Measurements from ENCODE around the gene EML2. TPM values are rescaled to one million over a fixed set of nuclear protein-coding genes. Genes with fewer than 3 reads are reported as not detected.
"Not testable (repeated sequence)": the region's sequence is repeated elsewhere in the genome, so short reads cannot be mapped to it uniquely, and the experiment has no call there.

Gene EML2, protein sequence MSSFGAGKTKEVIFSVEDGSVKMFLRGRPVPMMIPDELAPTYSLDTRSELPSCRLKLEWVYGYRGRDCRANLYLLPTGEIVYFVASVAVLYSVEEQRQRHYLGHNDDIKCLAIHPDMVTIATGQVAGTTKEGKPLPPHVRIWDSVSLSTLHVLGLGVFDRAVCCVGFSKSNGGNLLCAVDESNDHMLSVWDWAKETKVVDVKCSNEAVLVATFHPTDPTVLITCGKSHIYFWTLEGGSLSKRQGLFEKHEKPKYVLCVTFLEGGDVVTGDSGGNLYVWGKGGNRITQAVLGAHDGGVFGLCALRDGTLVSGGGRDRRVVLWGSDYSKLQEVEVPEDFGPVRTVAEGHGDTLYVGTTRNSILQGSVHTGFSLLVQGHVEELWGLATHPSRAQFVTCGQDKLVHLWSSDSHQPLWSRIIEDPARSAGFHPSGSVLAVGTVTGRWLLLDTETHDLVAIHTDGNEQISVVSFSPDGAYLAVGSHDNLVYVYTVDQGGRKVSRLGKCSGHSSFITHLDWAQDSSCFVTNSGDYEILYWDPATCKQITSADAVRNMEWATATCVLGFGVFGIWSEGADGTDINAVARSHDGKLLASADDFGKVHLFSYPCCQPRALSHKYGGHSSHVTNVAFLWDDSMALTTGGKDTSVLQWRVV
- total RNA-seq = 100 to 1,000 TPM; 149 to 190 TPM

DNA sequence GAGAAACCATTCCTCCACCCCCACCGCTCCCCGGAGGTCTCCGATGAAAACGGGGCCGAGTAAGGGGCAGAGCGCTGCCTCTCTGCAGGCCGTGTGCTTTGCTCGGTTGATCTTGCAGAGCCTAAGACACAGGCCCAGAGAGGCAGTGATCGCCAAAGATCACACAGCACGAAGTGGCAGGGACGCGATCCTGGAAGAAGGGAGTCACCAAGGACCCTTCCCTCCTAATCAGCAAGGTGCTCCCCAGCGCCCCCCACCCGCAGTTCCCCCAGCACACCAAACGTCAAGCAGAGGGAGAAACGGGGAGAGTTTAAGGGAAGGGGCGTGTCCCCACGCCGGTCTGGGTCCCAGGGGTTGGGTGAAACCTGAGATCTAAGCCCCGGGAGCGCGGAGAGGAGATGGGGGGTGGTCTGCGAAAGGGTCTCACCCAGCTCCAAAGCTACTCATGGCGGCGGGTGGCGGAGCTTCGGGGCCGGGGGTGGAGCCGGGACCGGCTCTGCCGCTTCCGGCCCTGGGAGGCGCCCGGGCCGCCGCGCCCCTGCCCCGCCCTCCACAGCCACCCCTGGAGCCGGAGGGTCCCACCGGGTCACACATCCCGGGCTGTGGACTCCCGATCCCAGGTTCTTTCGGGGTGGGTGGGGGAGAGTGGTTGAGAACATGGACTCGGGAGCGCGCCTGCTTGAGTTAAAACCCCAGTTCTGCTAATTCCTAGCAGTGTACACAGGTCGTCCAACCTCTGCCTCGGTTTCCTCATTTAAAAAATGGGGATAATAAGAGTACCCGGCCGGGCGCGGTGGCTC, at the start of gene EML2:
Gene EML2, minus strand, starts transcription at position 468 of the 800 bp plus-strand sequence. Its CDS starts 21 bp downstream, at position 447.
- Mint-ChIP-seq H3K4me1 (ENCODE audit: low read depth) (peaks cover 48% of the 10 kb centered on the region), H3K27me3 (ENCODE audit: low read depth) (no peaks in the 10 kb centered on the region), H3K27ac (peak within 1 kb of the TSS; percentile 70), H3K9me3 (peaks cover 0 to 3% of the 10 kb centered on the region in 2 donors), H3K4me3 (peak within 1 kb of the TSS; percentile 84 to 89), H3K36me3 (ENCODE audit: insufficient read depth in 2 of 2) (peaks cover 13 to 21% of the 10 kb centered on the region in 2 donors)
- no peak for ATAC-seq (replicated peaks in 1 of 2)
- DNase-seq = peak; percentile 71

DNA sequence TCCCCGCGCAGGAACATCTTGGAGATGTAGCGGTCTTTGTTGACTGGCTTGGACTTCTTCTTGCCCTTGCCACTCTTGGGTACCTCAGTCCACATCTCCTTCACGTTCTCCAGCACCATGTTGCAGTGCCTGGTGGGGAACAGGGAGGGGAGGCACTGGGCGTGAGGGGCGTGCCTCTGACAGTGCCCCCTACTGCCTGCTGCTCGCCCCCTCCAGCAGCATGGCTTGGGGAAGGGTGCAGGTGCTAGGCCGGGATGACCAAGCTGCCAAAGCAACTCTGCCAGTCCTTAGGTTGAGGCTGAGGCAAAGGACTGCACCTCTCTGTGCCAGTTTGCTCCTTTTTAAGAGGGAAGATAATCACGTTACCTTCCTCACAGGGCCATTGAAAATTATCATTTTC, 48.4 kb upstream of the EML2 start:
- Mint-ChIP-seq H3K4me3 (no peak overlapping the region), H3K27ac (no peak overlapping the region), H3K9me3 (no peaks in the 10 kb centered on the region), H3K27me3 (ENCODE audit: low read depth) (no peaks in the 10 kb centered on the region), H3K4me1 (ENCODE audit: low read depth) (peaks cover 30% of the 10 kb centered on the region), H3K36me3 (ENCODE audit: insufficient read depth in 2 of 2) (peaks cover 7 to 22% of the 10 kb centered on the region in 2 donors)
- no peak for DNase-seq
- no peak for ATAC-seq (replicated peaks in 1 of 2)

DNA sequence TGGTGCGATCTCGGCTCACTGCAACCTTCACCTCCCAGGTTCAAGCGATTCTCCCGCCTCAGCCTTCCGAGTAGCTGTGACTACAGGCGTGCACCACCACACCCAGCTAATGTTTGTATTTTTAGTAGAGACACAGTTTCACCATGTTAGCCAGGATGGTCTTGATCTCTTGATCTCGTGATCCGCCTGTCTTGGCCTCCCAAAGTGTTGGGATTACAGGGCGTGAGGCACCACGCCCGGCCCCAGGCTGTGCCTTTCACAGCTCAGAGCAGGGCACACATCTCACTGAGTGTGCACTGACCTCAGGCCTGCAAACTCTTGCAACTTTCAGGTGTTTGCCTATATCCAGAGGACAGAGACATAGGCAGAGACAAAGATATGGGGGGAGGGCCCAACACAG, 45.8 kb upstream of the EML2 start:
- DNase-seq; H3K27ac Mint-ChIP-seq; H3K9me3 Mint-ChIP-seq; H3K4me3 Mint-ChIP-seq; H3K27me3 Mint-ChIP-seq (ENCODE audit: low read depth); ATAC-seq (replicated peaks in 1 of 2): not testable (repeated sequence)
- Mint-ChIP-seq H3K4me1 (ENCODE audit: low read depth) (peaks cover 19% of the 10 kb centered on the region), H3K36me3 (ENCODE audit: insufficient read depth in 2 of 2) (peaks cover 5 to 18% of the 10 kb centered on the region in 2 donors)

DNA sequence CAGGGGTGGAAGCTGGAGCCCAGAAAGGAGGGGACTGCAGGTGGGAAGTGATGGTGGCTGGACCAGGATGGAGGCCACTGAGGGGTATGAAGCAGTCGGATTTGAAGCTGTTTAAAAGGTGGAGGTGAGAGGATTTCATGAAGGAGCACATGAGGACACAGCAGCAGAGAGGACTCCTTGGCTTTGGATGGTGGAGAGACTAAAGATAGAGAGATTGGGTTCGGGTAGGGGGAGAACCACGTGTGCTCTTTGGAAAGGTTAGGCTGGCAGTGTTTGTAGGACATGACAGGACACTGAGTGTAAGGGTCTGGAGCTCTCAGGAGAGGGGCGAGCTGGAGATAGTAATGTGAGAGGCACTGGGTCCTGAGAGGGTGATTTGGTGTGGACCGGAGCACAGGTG, 43.7 kb upstream of the EML2 start:
- no peaks in the 10 kb centered on the region for H3K9me3 Mint-ChIP-seq
- no peaks in the 10 kb centered on the region for H3K27me3 Mint-ChIP-seq (ENCODE audit: low read depth)
- peaks cover 8% of the 10 kb centered on the region for H3K4me1 Mint-ChIP-seq (ENCODE audit: low read depth)
- DNase-seq (no peak), ATAC-seq (replicated peaks in 1 of 2) (no peak)
- no peak overlapping the region for H3K4me3 Mint-ChIP-seq
- peaks cover 3 to 13% of the 10 kb centered on the region in 2 donors for H3K36me3 Mint-ChIP-seq (ENCODE audit: insufficient read depth in 2 of 2)
- H3K27ac Mint-ChIP-seq = no peak overlapping the region

DNA sequence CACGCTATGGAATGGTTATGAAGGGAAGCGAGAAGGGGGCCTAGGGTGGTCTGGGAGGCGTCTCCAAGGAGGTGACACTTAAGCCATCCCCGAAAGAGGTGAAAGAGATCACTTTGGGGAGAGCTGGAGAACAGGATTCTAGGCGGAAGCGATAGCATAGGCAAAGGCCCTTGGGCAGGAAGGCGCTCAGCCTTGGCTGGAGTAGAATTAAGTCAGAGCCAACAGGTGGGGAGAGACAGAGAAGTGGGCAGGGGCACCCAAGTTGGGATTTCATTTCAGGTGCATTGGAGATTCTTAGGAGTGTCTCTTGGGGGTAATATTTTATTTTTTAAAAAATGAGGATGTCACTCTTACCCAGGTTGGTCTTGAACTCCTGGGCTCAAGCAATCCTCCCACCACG, 42.9 kb upstream of the EML2 start:
- no peak for ATAC-seq (replicated peaks in 1 of 2)
- H3K4me1 Mint-ChIP-seq (ENCODE audit: low read depth) = peaks cover 16% of the 10 kb centered on the region
- DNase-seq = no peak
- peak overlapping the region; percentile 31 for H3K27ac Mint-ChIP-seq
- peaks cover 1 to 10% of the 10 kb centered on the region in 2 donors for H3K36me3 Mint-ChIP-seq (ENCODE audit: insufficient read depth in 2 of 2)
- peak overlapping the region; percentile 7 to 79 for H3K4me3 Mint-ChIP-seq
- H3K9me3 Mint-ChIP-seq = no peaks in the 10 kb centered on the region
- H3K27me3 Mint-ChIP-seq (ENCODE audit: low read depth) = no peaks in the 10 kb centered on the region

DNA sequence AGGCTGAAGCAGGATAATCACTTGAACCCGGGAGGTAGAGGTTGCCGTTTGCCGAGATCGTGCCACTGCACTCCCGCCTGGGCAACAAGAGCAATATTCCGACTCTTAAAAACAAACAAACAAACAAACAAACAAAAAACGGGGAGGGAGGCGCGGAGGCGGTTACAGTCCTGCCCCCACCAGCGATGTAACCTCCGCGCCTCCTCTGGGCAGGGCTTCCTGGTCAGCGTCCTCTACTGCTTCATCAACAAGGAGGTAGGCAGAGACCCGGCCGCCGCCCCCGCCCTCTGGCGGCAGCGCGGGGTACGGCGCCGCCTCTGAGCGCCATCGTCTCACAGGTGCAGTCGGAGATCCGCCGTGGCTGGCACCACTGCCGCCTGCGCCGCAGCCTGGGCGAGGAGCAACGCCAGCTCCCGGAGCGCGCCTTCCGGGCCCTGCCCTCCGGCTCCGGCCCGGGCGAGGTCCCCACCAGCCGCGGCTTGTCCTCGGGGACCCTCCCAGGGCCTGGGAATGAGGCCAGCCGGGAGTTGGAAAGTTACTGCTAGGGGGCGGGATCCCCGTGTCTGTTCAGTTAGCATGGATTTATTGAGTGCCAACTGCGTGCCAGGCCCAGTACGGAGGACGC, 42.3 kb upstream of the EML2 start:
- H3K4me3 Mint-ChIP-seq = peak overlapping the region; percentile 79 to 89
- no peaks in the 10 kb centered on the region for H3K27me3 Mint-ChIP-seq (ENCODE audit: low read depth)
- H3K4me1 Mint-ChIP-seq (ENCODE audit: low read depth) = peaks cover 16% of the 10 kb centered on the region
- H3K36me3 Mint-ChIP-seq (ENCODE audit: insufficient read depth in 2 of 2) = peaks cover 0 to 7% of the 10 kb centered on the region in 2 donors
- DNase-seq (peak; percentile 87 to 95), ATAC-seq (replicated peaks in 1 of 2) (peak; percentile 88 to 92)
- no peak overlapping the region for H3K27ac Mint-ChIP-seq
- no peaks in the 10 kb centered on the region for H3K9me3 Mint-ChIP-seq

DNA sequence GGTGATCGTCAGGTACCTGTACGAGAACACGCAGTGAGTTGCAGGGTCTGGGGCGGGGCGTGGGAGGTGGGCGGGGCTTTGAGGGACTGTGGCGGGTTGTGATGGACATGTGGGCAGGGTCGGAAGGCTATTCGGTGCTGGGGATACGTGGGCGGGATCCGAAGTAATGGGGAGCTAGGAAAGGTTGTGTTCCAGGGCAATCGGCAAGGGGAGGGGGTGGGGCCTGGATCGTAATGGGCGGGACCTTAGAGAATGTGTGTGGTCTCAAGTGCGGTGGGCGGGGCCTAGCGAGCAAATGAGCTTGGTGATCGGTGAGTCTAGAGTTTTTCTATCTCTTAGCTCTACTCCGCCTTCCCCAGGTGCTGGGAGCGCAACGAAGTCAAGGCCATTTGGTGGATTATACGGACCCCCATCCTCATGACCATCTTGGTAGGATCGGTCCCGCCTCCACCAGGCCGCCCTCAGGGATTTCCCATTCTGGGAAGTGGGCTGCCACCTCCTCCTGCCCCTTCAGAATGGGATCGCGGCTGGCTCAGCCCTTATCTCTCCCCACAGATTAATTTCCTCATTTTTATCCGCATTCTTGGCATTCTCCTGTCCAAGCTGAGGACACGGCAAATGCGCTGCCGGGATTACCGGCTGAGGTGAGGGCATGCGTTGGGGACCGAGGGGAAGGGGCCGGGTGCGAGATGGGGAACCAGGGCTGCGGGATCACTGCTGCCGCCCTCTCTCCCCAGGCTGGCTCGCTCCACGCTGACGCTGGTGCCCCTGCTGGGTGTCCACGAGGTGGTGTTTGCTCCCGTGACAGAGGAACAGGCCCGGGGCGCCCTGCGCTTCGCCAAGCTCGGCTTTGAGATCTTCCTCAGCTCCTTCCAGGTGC, 38.4 kb upstream of the EML2 start:
- Mint-ChIP-seq H3K4me1 (ENCODE audit: low read depth) (peaks cover 16% of the 10 kb centered on the region), H3K4me3 (peak overlapping the region; percentile 86 to 89), H3K9me3 (no peaks in the 10 kb centered on the region), H3K27me3 (ENCODE audit: low read depth) (no peaks in the 10 kb centered on the region), H3K36me3 (ENCODE audit: insufficient read depth in 2 of 2) (no peaks in the 10 kb centered on the region), H3K27ac (peak overlapping the region; percentile 29)
- peak; percentile 58 to 60 for ATAC-seq (replicated peaks in 1 of 2)
- DNase-seq = peak; percentile 85 to 86

DNA sequence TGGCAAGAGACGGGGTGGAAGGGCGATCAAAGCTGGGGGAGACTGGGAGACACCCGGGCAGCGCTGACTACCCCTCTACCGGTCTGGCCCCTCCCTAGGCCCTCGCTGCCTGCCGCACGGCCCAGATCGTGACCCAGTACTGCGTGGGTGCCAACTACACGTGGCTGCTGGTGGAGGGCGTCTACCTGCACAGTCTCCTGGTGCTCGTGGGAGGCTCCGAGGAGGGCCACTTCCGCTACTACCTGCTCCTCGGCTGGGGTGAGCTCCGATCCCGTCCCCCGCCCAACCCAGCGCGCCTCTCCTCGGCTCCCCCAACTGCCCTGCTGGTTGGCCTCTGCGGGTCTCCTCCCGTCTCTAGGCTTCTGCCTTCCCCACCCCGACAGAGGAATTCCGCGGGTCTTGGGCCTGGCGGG, 37.7 kb upstream of the EML2 start:
- peaks cover 12% of the 10 kb centered on the region for H3K4me1 Mint-ChIP-seq (ENCODE audit: low read depth)
- ATAC-seq (replicated peaks in 1 of 2) (peak; percentile 48 to 51), DNase-seq (peak; percentile 48 to 57)
- H3K27me3 Mint-ChIP-seq (ENCODE audit: low read depth) = no peaks in the 10 kb centered on the region
- no peak overlapping the region for H3K27ac Mint-ChIP-seq
- peak overlapping the region; percentile 67 to 89 for H3K4me3 Mint-ChIP-seq
- no peaks in the 10 kb centered on the region for H3K36me3 Mint-ChIP-seq (ENCODE audit: insufficient read depth in 2 of 2)
- H3K9me3 Mint-ChIP-seq = no peaks in the 10 kb centered on the region

DNA sequence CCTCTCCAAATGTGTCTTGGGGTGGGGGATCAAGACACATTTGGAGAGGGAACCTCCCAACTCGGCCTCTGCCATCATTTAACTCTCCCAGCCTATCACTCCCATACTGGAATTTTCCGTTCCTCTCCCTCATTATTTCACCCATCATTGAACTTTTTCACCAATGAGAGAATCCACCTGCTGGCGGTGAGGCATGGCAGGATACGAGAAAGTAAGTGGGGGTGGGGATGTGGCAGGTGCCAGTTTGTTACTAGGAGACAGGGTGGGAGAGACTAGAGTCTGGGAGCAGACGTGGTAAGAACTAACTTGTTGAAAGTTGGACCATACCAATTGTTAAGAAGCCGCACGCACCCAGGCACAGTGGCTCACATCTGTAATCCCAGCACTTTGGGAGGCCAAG, 35.7 kb upstream of the EML2 start:
- Mint-ChIP-seq H3K9me3 (no peaks in the 10 kb centered on the region), H3K4me3 (no peak overlapping the region), H3K27ac (no peak overlapping the region), H3K4me1 (ENCODE audit: low read depth) (peaks cover 26% of the 10 kb centered on the region), H3K27me3 (ENCODE audit: low read depth) (peaks cover 16% of the 10 kb centered on the region), H3K36me3 (ENCODE audit: insufficient read depth in 2 of 2) (peaks cover 0 to 4% of the 10 kb centered on the region in 2 donors)
- DNase-seq (no peak), ATAC-seq (replicated peaks in 1 of 2) (no peak)

DNA sequence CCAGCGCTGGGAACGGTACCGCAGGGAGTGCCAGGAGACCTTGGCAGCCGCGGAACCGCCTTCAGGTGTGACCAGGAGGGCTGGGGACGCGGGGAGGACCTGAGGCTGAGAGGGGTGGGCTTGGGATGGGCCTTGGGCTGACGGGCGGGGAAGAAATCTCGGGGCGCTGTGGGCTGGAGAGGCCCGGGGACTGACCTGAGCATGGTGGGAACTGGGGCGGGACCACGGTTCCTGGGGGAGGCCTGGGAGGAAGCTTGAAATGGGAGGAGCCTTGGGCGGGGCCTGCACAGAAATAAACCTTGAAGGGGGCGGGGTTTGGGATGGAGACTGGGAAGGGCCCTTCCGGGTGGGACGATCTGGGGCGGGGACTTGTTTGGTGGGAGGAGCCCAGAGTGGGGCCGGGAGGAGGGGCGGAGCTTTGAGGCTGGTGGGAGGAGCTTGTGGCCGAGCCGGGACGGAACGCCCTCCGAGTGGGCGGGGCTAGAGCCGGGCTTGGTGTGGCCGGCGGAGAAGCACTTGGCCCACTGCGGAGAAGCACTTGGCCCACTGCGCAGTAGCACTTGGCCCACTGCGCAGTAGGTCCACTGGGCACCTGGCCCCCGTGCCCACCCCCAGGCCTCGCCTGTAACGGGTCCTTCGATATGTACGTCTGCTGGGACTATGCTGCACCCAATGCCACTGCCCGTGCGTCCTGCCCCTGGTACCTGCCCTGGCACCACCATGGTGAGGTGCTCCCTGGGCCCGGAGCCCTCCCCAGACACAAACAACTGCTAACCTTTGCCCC, 31.7 kb upstream of the EML2 start:
- Mint-ChIP-seq H3K9me3 (no peaks in the 10 kb centered on the region), H3K4me1 (ENCODE audit: low read depth) (peaks cover 36% of the 10 kb centered on the region), H3K27me3 (ENCODE audit: low read depth) (peaks cover 22% of the 10 kb centered on the region), H3K4me3 (peak overlapping the region; percentile 69 to 91), H3K27ac (no peak overlapping the region), H3K36me3 (ENCODE audit: insufficient read depth in 2 of 2) (peaks cover 3 to 4% of the 10 kb centered on the region in 2 donors)
- DNase-seq (peak; percentile 80 to 87), ATAC-seq (replicated peaks in 1 of 2) (peak; percentile 16 to 18)

DNA sequence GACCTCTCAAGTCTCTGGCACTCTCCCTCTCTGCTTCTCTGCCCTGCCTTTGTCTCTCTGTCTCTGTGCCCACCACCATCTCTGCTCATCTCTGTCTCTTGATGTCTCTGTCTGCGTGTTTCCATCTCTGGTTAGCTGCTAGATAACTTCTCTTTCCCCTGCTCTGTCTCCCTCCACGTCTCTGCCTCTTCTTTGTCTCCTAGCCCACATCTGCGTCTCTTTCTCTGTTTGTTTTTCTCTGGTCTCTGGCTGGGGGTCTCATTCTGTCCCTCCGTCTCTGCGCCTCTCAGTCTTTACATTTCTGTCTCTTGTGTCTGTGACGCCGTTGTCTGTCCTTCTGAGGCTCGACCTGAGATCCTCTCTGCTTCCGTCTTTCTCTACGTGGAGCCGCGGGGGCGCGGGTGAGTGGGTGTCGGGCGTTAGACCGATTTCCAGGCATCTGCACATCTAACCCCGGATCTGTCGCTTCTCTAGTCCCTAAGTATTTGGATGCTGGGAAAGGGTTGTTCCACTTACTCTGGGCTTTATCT, 29.2 kb upstream of the EML2 start:
- peaks cover 3 to 4% of the 10 kb centered on the region in 2 donors for H3K36me3 Mint-ChIP-seq (ENCODE audit: insufficient read depth in 2 of 2)
- no peak for ATAC-seq (replicated peaks in 1 of 2)
- peaks cover 47% of the 10 kb centered on the region for H3K4me1 Mint-ChIP-seq (ENCODE audit: low read depth)
- H3K9me3 Mint-ChIP-seq = no peaks in the 10 kb centered on the region
- peaks cover 22% of the 10 kb centered on the region for H3K27me3 Mint-ChIP-seq (ENCODE audit: low read depth)
- peak; percentile 32 to 48 for DNase-seq
- H3K4me3 Mint-ChIP-seq = peak overlapping the region; percentile 89 to 91
- H3K27ac Mint-ChIP-seq = peak overlapping the region; percentile 21

Data from activated T-cell treated with anti-CD3 and anti-CD28 coated beads, Interleukin-2, amount 50 U/mL, for 72 hours (primary cell).